Measurements from ENCODE around the gene CFAP46. TPM values are rescaled to one million over a fixed set of nuclear protein-coding genes. Genes with fewer than 3 reads are reported as not detected.
"Not testable (repeated sequence)": the region's sequence is repeated elsewhere in the genome, so short reads cannot be mapped to it uniquely, and the experiment has no call there.

Gene CFAP46
- total and polyA plus RNA-seq, 12 donors = 0.15 to 5.5 (median 1.1) TPM; not detected in 3

- intact Hi-C loops (cut with DNase I) = no loop called here
- no peaks in the 10 kb centered on the region for H3K9me3 ChIP-seq (replicated peaks in 1 of 3)
- no peaks in the 10 kb centered on the region for H3K4me1 ChIP-seq (replicated peaks in 1 of 2)
- H3K27ac ChIP-seq = no peak overlapping the region
- 82 to 88% (median 83%) methylated on average over 4 to 9 of the region's 9 CpGs for WGBS, 4 donors
- no peak overlapping the region for H3K4me3 ChIP-seq
- DNase-seq = no peak
- TF ChIP-seq POLR2A (IDR thresholded peaks at IDR 0.05) (no peak), CTCF (IDR thresholded peaks at IDR 0.05) (no peak)
- H3K36me3 ChIP-seq (replicated peaks in 1 of 2) = no peaks in the 10 kb centered on the region
- peaks cover 18% of the 10 kb centered on the region for H3K27me3 ChIP-seq
Observed at GRCh38 chr10:132793213-132793612, 149.2 kb downstream of the CFAP46 start.

- Histone ChIP-seq H3K9me3 (replicated peaks in 1 of 3) (no peaks in the 10 kb centered on the region), H3K4me3 (no peak overlapping the region), H3K27me3 (peaks cover 22% of the 10 kb centered on the region), H3K4me1 (replicated peaks in 1 of 2) (no peaks in the 10 kb centered on the region), H3K36me3 (replicated peaks in 1 of 2) (no peaks in the 10 kb centered on the region), H3K27ac (no peak overlapping the region)
- intact Hi-C loops (cut with DNase I) = no loop called here
- 82 to 88% (median 85%) methylated on average over 13 to 17 of the region's 17 CpGs for WGBS, 4 donors
- TF ChIP-seq CTCF (IDR thresholded peaks at IDR 0.05) = no peak
- no peak for TF ChIP-seq POLR2A (IDR thresholded peaks at IDR 0.05)
- no peak for DNase-seq
Observed at GRCh38 chr10:132792796-132793195, 149.6 kb downstream of the CFAP46 start.

- DNase-seq; H3K4me1 ChIP-seq (replicated peaks in 1 of 2); H3K4me3 ChIP-seq; intact Hi-C loops (cut with DNase I); H3K36me3 ChIP-seq (replicated peaks in 1 of 2); H3K27ac ChIP-seq; H3K9me3 ChIP-seq (replicated peaks in 1 of 3): not testable (repeated sequence)
- H3K27me3 ChIP-seq = peaks cover 29% of the 10 kb centered on the region
- 91 to 92% (median 92%) methylated on average over 15 to 33 of the region's 33 CpGs for WGBS, 4 donors
Observed at GRCh38 chr10:132792099-132792498, 150.3 kb downstream of the CFAP46 start.

- H3K27me3 ChIP-seq = peaks cover 39% of the 10 kb centered on the region
- H3K36me3 ChIP-seq (replicated peaks in 1 of 2) = no peaks in the 10 kb centered on the region
- H3K9me3 ChIP-seq (replicated peaks in 1 of 3) = no peaks in the 10 kb centered on the region
- no peak overlapping the region for H3K4me3 ChIP-seq
- no peak for TF ChIP-seq CTCF (IDR thresholded peaks at IDR 0.05)
- TF ChIP-seq POLR2A (IDR thresholded peaks at IDR 0.05) = no peak
- intact Hi-C loops (cut with DNase I) = no loop called here
- DNase-seq = no peak
- WGBS, 4 donors = 52 to 63% (median 61%) methylated on average over 23 to 31 of the region's 31 CpGs
- peaks cover 0 to 10% of the 10 kb centered on the region in 2 donors for H3K4me1 ChIP-seq (replicated peaks in 1 of 2)
- no peak overlapping the region for H3K27ac ChIP-seq
Observed at GRCh38 chr10:132790934-132791829, 151.2 kb downstream of the CFAP46 start.

Data from adrenal gland (tissue), 12 donors.